ENCODE measurements around the gene RND1.
"Not testable (repeated sequence)": the region's sequence is repeated elsewhere in the genome, so short reads cannot be mapped to it uniquely, and the experiment has no call there.

RND1 gene

DNA sequence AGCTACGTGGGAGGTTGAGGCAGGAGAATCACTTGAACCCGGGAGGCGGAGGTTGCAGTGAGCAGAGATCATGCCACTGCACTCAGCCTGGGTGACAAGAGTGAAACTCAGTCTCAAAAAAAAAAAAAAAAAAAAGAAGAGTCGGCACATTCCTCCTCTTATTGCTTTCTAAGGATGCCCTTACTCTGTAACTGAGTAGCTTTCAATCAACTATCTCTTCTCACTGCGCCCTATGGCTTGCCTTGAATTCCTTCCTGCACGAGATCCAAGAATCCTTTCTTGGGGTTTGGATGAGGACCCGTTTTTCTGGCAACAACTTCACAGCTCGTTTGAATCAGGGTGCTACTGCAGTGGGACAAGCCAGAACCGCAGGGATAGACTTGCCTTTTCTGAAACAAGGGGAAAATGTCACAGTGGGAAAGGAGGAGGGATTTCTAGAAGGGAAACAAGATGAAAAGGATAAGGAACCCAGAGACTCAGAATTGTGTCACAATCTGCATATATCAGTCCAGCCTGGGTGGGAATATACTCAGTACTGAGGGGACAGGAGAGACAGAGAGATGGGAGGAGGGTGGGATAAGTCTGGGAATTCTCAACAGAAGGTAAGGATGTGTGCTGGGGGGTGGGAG is 16.1 kb upstream of the RND1 start:
- Mint-ChIP-seq H3K9me3 (no peaks in the 10 kb centered on the region), H3K27ac (no peak overlapping the region), H3K27me3 (peaks cover 23 to 36% of the 10 kb centered on the region in 2 donors), H3K4me3 (no peak overlapping the region), H3K36me3 (no peaks in the 10 kb centered on the region), H3K4me1 (peaks cover 6 to 11% of the 10 kb centered on the region in 2 donors)
- ATAC-seq (replicated peaks) (no peak), DNase-seq (no peak)

DNA sequence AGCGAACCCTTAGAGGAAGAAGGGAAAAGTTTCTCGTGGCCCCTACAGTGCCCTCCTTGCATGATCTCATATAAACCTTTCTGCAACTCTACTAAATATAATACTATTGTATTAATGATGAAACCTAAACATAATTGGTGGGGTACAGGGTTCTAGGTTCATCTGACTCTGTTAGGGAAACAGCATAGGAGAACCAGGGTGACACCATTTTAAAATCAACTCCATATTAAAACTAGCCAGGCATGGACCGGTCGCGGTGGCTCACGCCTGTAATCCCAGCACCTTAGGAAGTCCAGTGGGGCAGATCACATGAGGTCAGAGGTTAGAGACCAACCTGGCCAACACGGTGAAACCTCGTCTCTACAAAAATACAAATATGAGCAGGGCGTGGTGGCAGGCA is 15.0 kb upstream of the RND1 start:
- Mint-ChIP-seq H3K36me3 (no peaks in the 10 kb centered on the region), H3K4me1 (peaks cover 6 to 11% of the 10 kb centered on the region in 2 donors), H3K4me3 (no peak overlapping the region), H3K9me3 (no peaks in the 10 kb centered on the region), H3K27ac (no peak overlapping the region), H3K27me3 (peaks cover 23 to 36% of the 10 kb centered on the region in 2 donors)
- ATAC-seq (replicated peaks) (no peak), DNase-seq (no peak)

DNA sequence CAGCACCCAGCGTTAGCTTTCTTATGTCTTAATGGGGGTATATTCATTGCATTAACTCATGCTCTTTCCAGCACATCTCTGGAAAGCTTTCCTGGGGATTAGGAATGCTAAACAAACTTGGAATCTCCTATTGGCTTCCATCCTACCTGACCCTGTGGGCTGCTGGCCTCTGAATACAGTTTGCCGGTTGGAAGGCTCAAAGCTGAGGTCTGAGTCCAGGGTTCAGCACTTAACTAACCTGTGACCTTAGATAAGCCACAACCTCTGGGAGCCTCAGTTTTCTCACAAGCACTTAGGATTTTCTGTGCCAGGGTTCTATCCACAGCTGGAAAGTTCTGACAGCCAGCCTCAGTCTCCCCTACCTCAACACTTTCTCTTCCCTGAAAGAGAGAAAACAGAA is 12.9 kb upstream of the RND1 start:
- peaks cover 6 to 11% of the 10 kb centered on the region in 2 donors for H3K4me1 Mint-ChIP-seq

DNA sequence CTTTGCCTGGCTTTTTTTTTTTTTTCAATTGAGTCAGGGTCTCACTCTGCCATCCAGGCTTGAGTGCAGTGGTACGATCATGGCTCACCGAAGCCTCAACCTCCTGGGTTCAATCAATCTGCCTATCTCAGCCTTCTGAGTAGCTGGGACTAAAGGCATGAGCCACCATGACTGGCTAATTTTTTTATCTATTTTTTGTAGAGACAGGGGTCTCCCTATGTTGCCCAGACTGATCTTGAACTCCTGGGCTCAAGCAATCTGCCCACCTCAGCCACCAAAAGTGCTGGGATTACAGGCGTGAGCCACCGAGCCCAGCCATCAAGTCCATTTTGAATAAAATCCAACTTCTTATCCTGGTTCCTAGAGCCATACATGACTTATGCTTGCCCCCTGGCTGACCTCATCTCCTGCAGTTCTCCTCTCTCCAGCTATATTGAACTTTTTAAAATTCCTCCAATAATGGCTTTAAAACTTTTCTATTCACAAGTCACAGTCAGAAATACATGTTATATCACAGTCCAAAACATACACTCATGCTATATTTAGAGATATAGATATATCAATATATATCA is 10.4 kb upstream of the RND1 start:
- Mint-ChIP-seq H3K4me1 (no peaks in the 10 kb centered on the region), H3K27me3 (peaks cover 17 to 29% of the 10 kb centered on the region in 2 donors), H3K36me3 (no peaks in the 10 kb centered on the region), H3K4me3 (no peak overlapping the region), H3K9me3 (no peaks in the 10 kb centered on the region), H3K27ac (no peak overlapping the region)
- ATAC-seq (replicated peaks) = no peak
- no peak for DNase-seq

More for the DNA sequence above, 12.9 kb upstream of the RND1 start:
- Mint-ChIP-seq H3K27me3 (peaks cover 23 to 39% of the 10 kb centered on the region in 2 donors), H3K36me3 (no peaks in the 10 kb centered on the region), H3K27ac (no peak overlapping the region), H3K4me3 (no peak overlapping the region), H3K9me3 (no peaks in the 10 kb centered on the region)
- no peak for ATAC-seq (replicated peaks)
- DNase-seq = no peak

DNA sequence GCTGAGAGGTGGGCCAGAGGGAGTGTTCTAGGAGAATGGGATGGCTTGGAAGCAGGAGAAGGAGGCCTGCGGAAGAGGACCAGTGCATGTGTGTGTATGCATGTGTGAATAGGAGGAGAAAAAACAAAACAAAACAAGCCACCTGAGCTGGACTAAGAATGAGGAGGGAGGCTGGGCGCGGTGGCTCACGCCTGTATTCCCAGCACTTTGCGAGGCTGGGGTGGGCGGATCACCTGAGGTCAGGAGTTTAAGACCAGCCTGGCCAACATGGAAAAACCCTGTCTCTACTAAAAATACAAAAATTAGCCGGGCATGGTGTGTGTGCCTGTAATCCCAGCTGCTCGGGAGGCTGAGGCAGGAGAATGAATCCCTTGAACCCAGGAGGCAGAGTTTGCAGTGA is 7.9 kb upstream of the RND1 start:
- peaks cover 3 to 14% of the 10 kb centered on the region in 2 donors for H3K27me3 Mint-ChIP-seq
- not testable (repeated sequence) for H3K4me1 Mint-ChIP-seq; H3K27ac Mint-ChIP-seq; ATAC-seq (replicated peaks); H3K4me3 Mint-ChIP-seq; DNase-seq; H3K9me3 Mint-ChIP-seq; H3K36me3 Mint-ChIP-seq

DNA sequence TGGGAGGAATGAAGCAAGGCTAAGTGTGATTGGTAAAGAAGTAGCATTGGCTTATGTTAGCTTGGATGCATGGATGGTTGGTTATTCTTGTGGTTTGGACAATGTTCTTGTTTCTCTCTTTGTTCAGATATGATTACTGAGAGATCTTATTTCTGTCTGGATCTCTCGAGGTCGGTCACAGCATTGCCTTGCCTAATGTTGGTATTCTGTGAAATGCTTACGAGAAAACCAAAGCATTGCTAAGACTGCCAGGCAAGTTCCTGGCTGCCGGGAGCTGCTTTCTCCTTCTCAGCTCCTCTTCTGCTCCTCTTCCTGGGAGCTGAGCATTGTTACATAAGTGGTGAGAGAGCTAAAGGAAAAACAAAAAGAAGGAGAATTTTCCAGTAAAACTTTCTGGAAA is 7.4 kb upstream of the RND1 start:
- Mint-ChIP-seq H3K4me3 (no peak overlapping the region), H3K36me3 (no peaks in the 10 kb centered on the region), H3K4me1 (no peaks in the 10 kb centered on the region), H3K27me3 (peaks cover 3 to 14% of the 10 kb centered on the region in 2 donors), H3K9me3 (no peaks in the 10 kb centered on the region), H3K27ac (no peak overlapping the region)
- DNase-seq = no peak
- ATAC-seq (replicated peaks) = no peak

DNA sequence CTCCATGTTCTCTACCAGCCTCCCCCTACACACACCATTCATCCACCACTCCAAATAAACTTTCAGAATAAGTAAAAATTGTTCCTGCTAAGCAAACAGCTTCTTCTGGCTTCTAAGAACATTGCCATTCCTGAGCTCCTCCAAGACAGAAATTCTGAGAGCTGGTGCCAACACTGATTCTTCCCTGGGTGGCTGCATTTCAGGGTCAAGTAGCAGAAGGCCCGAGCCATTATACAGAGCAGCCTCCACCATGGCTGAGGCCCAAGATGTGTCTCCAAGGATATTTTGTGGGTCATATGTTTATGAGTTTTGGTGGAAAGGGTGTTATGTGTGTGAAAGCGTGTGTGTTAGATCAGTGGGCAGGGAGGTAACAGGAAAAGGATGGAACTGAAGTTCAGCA is 3.5 kb upstream of the RND1 start:
- peaks cover 19% of the 10 kb centered on the region in 2 donors for H3K4me1 Mint-ChIP-seq
- H3K36me3 Mint-ChIP-seq = no peaks in the 10 kb centered on the region
- H3K27ac Mint-ChIP-seq = no peak overlapping the region
- ATAC-seq (replicated peaks) = no peak
- DNase-seq = no peak
- H3K27me3 Mint-ChIP-seq = peaks cover 3 to 14% of the 10 kb centered on the region in 2 donors
- H3K4me3 Mint-ChIP-seq = no peak overlapping the region
- H3K9me3 Mint-ChIP-seq = no peaks in the 10 kb centered on the region

DNA sequence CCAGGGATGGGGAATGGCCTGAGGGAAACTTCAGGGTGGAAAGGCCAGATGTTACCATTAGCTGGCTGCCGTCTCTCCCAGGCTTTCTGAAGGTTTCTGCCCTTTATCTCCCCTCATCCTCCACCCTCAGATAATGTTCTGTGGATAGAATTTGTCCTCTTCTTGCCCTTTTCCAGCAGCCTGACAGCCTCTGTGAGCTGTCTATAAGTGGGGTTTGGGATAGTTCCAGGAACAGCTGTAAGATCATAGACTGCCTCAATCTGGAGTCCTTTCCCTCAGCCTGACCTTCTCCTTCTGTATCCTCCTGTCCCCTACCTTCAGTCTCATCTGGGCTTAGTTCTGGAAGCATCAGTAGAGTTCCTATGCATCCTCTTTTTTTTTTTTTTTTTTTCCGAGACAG is 2.8 kb upstream of the RND1 start:
- H3K4me3 Mint-ChIP-seq = no peak overlapping the region
- DNase-seq = no peak
- peaks cover 23% of the 10 kb centered on the region in 2 donors for H3K4me1 Mint-ChIP-seq
- no peak for ATAC-seq (replicated peaks)
- H3K27ac Mint-ChIP-seq = no peak overlapping the region
- H3K9me3 Mint-ChIP-seq = no peaks in the 10 kb centered on the region
- peaks cover 3 to 11% of the 10 kb centered on the region in 2 donors for H3K27me3 Mint-ChIP-seq
- H3K36me3 Mint-ChIP-seq = no peaks in the 10 kb centered on the region

DNA sequence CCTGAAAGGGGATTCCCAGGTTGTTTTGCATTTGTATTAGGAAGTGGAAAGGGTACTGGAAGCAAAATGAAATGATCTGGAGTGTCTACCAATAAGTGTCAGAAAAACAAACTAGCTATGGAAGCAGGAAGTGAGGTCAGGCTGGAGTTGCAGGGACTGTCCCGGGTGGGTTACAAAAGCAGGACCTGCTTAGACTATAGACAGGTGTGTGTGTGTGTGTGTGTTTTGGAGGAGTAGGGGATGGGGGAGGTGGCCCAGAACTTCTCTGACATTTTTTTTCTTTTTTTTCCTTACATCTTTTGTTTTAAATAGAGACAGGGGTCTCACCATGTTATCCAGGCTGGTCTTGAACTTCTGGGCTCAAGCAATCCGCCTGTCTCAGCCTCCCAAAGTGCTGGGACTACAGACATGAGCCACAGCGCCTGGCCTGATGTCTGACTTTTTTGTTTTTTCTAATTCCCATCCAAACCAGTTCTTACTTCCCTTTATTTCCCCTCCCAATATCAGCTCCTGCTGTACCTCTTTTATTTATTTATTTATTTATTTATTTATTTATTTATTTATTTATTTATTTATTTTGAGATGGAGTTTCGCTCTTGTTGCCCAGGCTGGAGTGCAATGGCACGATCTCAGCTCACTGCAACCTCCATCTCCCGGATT is 512 bp upstream of the RND1 start:
- peaks cover 5 to 11% of the 10 kb centered on the region in 2 donors for H3K27me3 Mint-ChIP-seq
- H3K9me3 Mint-ChIP-seq = no peaks in the 10 kb centered on the region
- H3K36me3 Mint-ChIP-seq = peaks cover 3 to 12% of the 10 kb centered on the region in 2 donors
- peak overlapping the region; percentile 92 for H3K27ac Mint-ChIP-seq
- peak overlapping the region; percentile 87 to 93 for H3K4me3 Mint-ChIP-seq
- DNase-seq = no peak
- H3K4me1 Mint-ChIP-seq = peaks cover 23 to 24% of the 10 kb centered on the region in 2 donors
- ATAC-seq (replicated peaks) = peak; percentile 71 to 75

DNA sequence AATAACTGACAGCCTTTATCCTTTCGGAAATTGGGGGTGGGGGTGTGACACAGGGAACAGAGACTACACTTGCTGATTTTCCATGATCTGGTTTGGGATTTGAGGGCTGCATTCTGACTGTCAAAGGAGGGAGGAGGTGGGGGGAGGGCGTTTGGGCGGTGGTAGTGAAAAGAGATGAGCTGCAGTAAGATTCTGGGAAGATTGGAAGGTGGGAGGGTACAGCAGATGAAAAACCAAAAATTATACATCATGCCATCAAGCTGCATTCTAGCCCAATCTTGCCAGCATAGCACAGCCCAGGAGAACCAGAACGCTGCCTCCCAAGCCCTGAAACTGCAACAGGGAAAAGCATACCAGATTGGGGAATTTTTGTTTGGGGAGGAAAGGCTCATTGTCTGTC is 2.4 kb downstream of the RND1 start:
- Mint-ChIP-seq H3K36me3 (peaks cover 4 to 22% of the 10 kb centered on the region in 2 donors), H3K27me3 (peaks cover 5 to 11% of the 10 kb centered on the region in 2 donors), H3K9me3 (no peaks in the 10 kb centered on the region), H3K4me3 (no peak overlapping the region), H3K27ac (no peak overlapping the region), H3K4me1 (peaks cover 23 to 24% of the 10 kb centered on the region in 2 donors)
- no peak for ATAC-seq (replicated peaks)
- no peak for DNase-seq

DNA sequence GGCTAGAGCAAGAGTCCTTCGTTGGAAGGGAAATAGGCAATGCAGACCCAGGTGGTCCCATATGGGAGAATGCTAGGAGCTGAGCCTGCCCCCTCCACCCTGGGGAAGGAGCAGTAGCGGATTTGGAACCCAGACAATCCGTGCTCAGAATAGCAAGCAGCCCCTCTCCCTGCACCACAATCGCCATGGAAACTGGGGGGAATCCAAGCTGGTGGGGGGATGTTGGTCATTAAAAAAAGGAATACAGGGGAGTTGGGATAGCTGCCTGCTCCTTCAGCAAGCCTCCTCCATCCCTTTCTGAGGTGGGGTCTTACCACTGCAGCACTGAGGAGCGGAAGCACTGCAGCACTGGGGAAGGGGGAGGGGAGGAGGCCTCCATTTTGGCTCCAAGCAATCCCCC is 2.9 kb downstream of the RND1 start:
- Mint-ChIP-seq H3K36me3 (peaks cover 6 to 24% of the 10 kb centered on the region in 2 donors), H3K4me3 (no peak overlapping the region), H3K9me3 (no peaks in the 10 kb centered on the region), H3K27me3 (peaks cover 5 to 11% of the 10 kb centered on the region in 2 donors), H3K4me1 (peaks cover 23 to 24% of the 10 kb centered on the region in 2 donors), H3K27ac (no peak overlapping the region)
- ATAC-seq (replicated peaks) (no peak), DNase-seq (no peak)

DNA sequence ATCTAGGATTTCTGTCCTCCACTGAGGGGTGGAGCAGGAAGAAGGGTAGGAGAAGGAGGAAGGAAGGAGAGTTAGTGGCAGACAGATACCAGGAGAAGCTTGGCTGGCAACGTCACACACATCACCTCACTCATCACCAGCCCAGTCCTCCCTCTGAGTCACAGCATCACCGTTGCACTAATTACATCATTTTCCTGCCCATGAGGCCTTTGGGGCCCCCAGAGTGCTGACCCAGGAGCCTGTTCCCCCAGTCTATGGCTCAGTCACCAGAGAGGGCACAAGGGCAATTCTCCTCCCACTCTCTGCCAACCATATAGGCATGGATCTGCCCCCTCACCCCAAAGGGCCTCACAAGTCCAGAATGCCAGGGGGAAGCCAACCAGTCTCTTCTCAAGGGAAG is 4.6 kb downstream of the RND1 start:
- H3K27ac Mint-ChIP-seq = no peak overlapping the region
- H3K4me1 Mint-ChIP-seq = peaks cover 22 to 23% of the 10 kb centered on the region in 2 donors
- no peak overlapping the region for H3K4me3 Mint-ChIP-seq
- peaks cover 8 to 26% of the 10 kb centered on the region in 2 donors for H3K36me3 Mint-ChIP-seq
- H3K9me3 Mint-ChIP-seq = no peaks in the 10 kb centered on the region
- no peak for DNase-seq
- H3K27me3 Mint-ChIP-seq = peaks cover 5 to 11% of the 10 kb centered on the region in 2 donors
- no peak for ATAC-seq (replicated peaks)

DNA sequence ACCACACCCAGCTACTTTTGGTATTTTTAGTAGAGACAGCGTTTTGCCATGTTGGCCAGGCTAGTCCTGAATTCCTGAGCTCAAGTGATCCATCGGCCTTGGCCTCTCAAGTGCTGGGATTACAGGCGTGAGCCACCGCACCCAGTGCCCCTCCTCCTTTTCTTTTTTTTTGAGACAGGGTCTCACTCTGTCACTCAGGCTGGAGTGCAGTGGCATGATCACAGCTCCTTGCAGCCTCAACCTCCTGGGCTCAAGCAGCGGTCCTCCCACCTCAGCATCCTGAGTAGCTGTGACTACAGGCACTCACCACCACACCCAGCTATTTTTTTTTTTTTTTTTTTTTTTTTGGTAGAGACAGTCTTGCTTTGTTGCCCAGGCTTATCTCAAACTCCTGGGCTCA is 5.4 kb downstream of the RND1 start:
- not testable (repeated sequence) for H3K4me3 Mint-ChIP-seq; H3K9me3 Mint-ChIP-seq; DNase-seq; ATAC-seq (replicated peaks)
- peaks cover 8 to 26% of the 10 kb centered on the region in 2 donors for H3K36me3 Mint-ChIP-seq
- peak overlapping the region; percentile 37 for H3K27ac Mint-ChIP-seq
- peaks cover 14 to 15% of the 10 kb centered on the region in 2 donors for H3K4me1 Mint-ChIP-seq
- H3K27me3 Mint-ChIP-seq = peaks cover 5 to 11% of the 10 kb centered on the region in 2 donors

DNA sequence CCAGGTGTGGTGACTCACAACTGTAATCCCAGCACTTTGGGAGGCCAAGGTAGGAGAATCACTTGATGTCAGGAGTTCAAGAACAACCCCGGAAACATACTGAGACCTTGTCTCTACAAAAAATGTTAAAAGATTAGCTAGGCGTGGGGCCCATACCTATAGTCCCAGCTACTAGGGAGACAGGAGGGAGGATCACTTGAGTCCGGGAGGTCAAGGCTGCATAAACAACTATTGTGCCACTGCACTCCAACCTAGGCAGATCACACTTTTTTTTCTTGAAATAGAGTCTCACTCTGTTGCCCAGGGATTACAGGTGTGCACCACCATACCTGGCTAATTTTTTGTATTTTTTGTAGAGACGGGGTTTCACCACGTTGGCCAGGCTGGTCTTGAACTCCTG is 6.1 kb downstream of the RND1 start:
- H3K36me3 Mint-ChIP-seq = peaks cover 8 to 26% of the 10 kb centered on the region in 2 donors
- no peak overlapping the region for H3K27ac Mint-ChIP-seq
- H3K4me3 Mint-ChIP-seq = no peak overlapping the region
- peaks cover 5 to 11% of the 10 kb centered on the region in 2 donors for H3K27me3 Mint-ChIP-seq
- H3K9me3 Mint-ChIP-seq = no peaks in the 10 kb centered on the region
- DNase-seq (no peak), ATAC-seq (replicated peaks) (no peak)
- H3K4me1 Mint-ChIP-seq = peaks cover 8 to 9% of the 10 kb centered on the region in 2 donors

DNA sequence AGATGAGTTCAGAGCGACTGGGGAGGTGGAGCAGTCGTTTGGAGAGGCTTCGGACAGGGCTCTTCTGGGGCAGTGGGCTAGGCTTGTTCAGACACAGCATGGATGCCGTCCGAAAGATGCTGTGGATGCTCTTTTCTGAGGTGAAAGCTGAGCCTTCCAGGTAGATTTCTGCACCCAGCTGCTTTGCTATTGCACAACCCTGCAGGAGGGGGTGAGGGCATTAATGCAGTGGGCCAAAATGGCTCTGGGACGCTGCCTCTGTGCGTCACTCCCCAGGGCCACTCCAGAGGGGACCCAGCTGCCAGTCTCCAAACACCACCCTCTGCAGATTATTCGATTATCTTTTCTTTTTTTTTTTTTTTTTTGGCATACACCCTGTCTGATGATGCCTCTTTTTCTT is 7.6 kb downstream of the RND1 start:
- H3K4me3 Mint-ChIP-seq = no peak overlapping the region
- H3K9me3 Mint-ChIP-seq = no peaks in the 10 kb centered on the region
- DNase-seq = no peak
- no peak for ATAC-seq (replicated peaks)
- peaks cover 3% of the 10 kb centered on the region in 2 donors for H3K4me1 Mint-ChIP-seq
- H3K27me3 Mint-ChIP-seq = peaks cover 2 to 6% of the 10 kb centered on the region in 2 donors
- no peak overlapping the region for H3K27ac Mint-ChIP-seq
- peaks cover 8 to 26% of the 10 kb centered on the region in 2 donors for H3K36me3 Mint-ChIP-seq

Measured in stimulated activated naive B cell treated with anti-CD40 and anti-IgM and Interleukin-4, amounts not matched to agents 10 μg/mL and 1 μg/mL and 100 μg/mL, for 72 hours (primary cell).